Ascending aorta (tissue), 2 donors: Measurements from ENCODE around the gene WDR82. TPM values are rescaled to one million over a fixed set of nuclear protein-coding genes. Genes with fewer than 3 reads are reported as not detected.

ENCODE experiments used
- DNase-seq, 2 donors: peaks; one replicate each; pipeline ENCODE4 v3.0.0-alpha.2; 2019; ENCODE audit warnings: low spot score in 2 of 2
- H3K27ac ChIP-seq, 2 donors: fragments of 200-600 bp; sonication (generic); one replicate each; pipeline ENCODE4 v1.5.1; 2016 to 2017; ENCODE audit warnings: mild to moderate bottlenecking in 1 of 2
- H3K27me3 ChIP-seq: fragments of 200-600 bp; sonication (generic); one replicate; pipeline ENCODE4 v1.5.1; 2017
- H3K36me3 ChIP-seq, 2 donors: fragments of 200-600 bp; sonication (generic); one replicate each; pipeline ENCODE4 v1.5.1; 2016
- H3K4me1 ChIP-seq, 2 donors: fragments of 200-600 bp; sonication (generic); one replicate each; pipeline ENCODE4 v1.5.1; 2016 to 2017; ENCODE audit warnings: mild to moderate bottlenecking in 1 of 2
- H3K4me3 ChIP-seq, 2 donors: fragments of 200-600 bp; sonication (generic); one replicate each; pipeline ENCODE4 v1.5.1; 2016 to 2017; ENCODE audit warnings: mild to moderate bottlenecking in 1 of 2
- H3K9me3 ChIP-seq, 2 donors: fragments of 200-600 bp; sonication (generic); one replicate each; pipeline ENCODE4 v1.5.1; 2016
- intact Hi-C: fragments of 100-400 bp; cut with DNase I; formaldehyde crosslinking; loops from one replicate; pipeline ENCODE4 v1.15.1; 2023
- total RNA-seq: library from RNA; depleted of rRNA; stranded (reverse); fragments of >200 nt; gene quantifications from one replicate; pipeline ENCODE4 v1.1.0, GENCODE V29; 2016
- TF ChIP-seq, protein P1 (sequence below), 3 experiments: fragments of 200-600 bp in 2 of 3; fragments of 450-650 bp in 1 of 3; sonication (generic) in 2 of 3; IDR thresholded peaks; one replicate each; pipeline ENCODE4 v1.5.1; 2016 to 2019; ENCODE audit warnings: antibody characterized with exemption in 3 of 3, mild to moderate bottlenecking in 1 of 3, moderate library complexity in 1 of 3

The WDR82 gene
- total RNA-seq, 1 donor from 2014 or later, result 42.0 TPM

DNA sequence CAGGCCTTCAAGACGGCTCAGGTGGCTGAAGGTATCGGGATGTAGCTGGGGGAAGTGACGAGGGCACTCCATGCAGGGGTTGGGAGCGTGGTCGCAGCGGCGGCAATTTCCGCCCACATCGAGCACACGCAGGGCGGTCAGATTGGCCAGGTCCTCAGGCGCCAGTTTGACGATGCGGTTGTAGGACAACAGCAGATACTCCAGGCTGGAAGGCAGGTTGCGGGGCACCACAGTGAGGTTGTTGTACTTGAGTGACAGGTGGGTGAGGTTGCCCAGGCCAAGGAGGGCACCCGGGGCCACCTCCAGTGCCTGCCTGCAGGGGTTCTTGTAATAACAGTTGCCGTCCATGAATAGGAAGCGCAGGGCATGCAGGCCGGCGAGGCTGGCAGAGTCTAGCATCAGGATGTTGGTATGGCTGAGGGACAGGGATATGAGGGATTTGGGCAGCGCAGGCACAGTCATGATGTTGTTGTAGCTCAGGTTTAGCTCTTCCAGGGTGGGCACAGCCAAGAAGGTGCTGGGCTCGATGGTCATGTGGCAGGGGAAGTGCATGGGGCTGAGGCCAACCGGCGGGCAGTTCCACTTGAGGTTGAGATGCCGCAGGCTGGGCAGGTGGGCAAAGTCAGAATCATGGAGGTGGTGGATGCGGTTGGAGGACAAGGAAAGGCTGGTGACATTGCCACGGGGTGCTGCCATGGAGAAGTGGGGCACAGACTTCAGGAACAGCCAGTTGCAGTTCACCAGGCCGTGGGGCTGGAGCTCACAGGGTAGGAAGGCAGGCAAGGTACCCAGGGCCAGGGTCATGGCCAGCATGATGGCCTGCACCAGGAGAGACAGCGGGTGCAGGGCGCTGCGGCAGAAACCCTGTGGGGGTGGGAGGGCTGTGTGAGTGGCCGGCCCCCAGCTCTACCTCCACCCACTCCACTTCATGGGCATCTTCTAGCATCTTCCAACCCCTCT lies 54.7 kb downstream of the WDR82 start:
- intact Hi-C loops, result no loop called here

DNA sequence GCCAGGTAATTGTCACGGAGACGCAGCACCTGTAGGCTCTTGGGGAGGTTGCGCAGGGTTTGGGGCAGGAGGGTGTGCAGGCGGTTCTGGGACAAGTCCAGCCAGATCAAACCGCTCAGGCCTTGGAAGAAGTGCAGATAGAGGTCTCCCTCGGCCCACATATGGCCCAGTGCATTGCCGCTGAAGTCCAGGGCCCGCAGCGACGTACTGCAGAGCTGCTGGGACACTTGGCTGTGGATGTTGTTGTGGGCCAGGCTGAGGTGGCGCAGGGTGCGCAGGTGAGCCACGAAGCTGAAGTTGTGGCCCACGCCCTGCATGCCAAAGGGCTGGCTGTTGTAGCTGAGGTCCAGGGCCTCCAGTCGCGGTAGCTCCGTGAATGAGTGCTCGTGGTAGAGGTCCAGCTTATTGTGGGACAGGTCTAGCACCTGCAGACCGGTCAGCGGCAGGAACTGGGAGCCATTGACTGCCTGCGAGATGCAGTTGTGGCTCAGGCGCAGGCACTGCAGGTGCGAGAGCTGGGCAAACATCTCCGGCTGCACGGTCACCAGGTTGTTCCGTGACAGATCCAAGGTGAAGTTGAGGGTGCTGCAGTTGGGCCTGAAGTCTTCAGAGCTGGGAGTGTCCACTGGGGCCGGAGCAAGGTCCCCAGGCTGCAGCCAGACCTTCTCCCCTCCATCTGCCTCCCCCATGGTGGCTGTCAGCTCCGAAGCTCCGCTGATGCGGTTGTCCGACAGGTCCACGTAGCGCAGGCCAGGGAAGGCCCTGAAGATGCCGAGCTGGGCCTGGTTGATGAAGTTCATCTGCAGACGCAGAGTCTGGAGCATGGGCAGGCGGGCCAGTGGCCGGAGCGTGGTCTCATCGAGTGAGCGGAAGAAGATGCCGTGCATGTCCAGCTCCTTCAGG lies 55.9 kb downstream of the WDR82 start:
- H3K27ac ChIP-seq, result no peak overlapping the region
- no peaks in the 10 kb centered on the region for H3K27me3 ChIP-seq
- peaks cover 0 to 3% of the 10 kb centered on the region in 2 donors for H3K4me1 ChIP-seq
- intact Hi-C loops, result no loop called here
- no peak for DNase-seq
- peaks cover 0 to 2% of the 10 kb centered on the region in 2 donors for H3K36me3 ChIP-seq
- no peaks in the 10 kb centered on the region for H3K9me3 ChIP-seq
- TF ChIP-seq, protein P1, sequence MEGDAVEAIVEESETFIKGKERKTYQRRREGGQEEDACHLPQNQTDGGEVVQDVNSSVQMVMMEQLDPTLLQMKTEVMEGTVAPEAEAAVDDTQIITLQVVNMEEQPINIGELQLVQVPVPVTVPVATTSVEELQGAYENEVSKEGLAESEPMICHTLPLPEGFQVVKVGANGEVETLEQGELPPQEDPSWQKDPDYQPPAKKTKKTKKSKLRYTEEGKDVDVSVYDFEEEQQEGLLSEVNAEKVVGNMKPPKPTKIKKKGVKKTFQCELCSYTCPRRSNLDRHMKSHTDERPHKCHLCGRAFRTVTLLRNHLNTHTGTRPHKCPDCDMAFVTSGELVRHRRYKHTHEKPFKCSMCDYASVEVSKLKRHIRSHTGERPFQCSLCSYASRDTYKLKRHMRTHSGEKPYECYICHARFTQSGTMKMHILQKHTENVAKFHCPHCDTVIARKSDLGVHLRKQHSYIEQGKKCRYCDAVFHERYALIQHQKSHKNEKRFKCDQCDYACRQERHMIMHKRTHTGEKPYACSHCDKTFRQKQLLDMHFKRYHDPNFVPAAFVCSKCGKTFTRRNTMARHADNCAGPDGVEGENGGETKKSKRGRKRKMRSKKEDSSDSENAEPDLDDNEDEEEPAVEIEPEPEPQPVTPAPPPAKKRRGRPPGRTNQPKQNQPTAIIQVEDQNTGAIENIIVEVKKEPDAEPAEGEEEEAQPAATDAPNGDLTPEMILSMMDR (IDR thresholded peaks at IDR 0.05), result no peak
- H3K4me3 ChIP-seq, result no peak overlapping the region

More for the DNA sequence above, 54.7 kb downstream of the WDR82 start:
- TF ChIP-seq, protein P1 (IDR thresholded peaks at IDR 0.05), result no peak
- Histone ChIP-seq H3K36me3 (peaks cover 3 to 13% of the 10 kb centered on the region in 2 donors), H3K27ac (no peak overlapping the region), H3K4me1 (peaks cover 0 to 3% of the 10 kb centered on the region in 2 donors), H3K27me3 (no peaks in the 10 kb centered on the region), H3K9me3 (no peaks in the 10 kb centered on the region), H3K4me3 (no peak overlapping the region)
- DNase-seq, result no peak

DNA sequence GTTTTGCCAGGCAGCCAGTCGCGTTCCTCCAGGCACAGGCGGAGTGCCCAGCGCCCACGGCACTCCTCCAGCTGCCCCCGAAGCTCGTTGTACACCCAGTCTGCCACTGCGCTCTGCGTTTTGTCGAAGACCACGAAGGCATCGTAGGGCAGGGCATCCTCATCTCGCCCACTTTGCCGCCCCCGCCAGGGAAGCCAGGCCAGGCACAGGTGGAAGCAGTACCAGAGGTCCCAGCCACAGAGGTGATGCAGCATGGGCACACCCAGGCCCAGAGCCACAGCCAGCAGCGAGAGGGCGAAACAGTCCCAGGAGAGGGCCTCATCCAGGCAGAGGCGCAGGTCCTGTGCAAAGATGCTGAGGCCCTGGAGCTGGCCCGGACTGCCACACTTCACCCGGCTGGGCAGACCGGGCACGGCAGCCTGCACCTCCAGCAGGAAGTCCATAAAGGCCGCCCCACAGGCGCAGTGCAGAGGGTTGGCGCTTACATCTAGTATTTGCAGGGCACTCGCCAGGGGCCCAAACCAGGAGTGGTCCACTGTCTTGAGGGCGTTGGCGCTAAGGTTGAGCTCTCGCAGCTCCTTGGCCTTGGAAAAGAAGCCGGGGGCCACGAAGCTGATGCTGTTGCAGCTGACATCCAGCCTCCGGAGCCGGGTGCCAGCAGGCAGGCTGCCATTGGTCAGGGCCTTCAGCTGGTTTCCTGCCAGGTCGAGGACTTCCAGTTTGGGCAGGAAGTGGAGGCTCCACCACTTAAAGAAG lies 56.7 kb downstream of the WDR82 start:
- H3K4me1 ChIP-seq, result peaks cover 0 to 9% of the 10 kb centered on the region in 2 donors
- H3K27me3 ChIP-seq, result no peaks in the 10 kb centered on the region
- no peak overlapping the region for H3K27ac ChIP-seq
- intact Hi-C loops, result no loop called here
- no peaks in the 10 kb centered on the region for H3K36me3 ChIP-seq
- TF ChIP-seq, protein P1 (IDR thresholded peaks at IDR 0.05), result no peak
- no peak overlapping the region for H3K4me3 ChIP-seq
- no peak for DNase-seq
- no peaks in the 10 kb centered on the region for H3K9me3 ChIP-seq

GRCh38 chr3:52221141-52221562 lies 57.3 kb downstream of the WDR82 start:
- Histone ChIP-seq H3K27me3 (no peaks in the 10 kb centered on the region), H3K9me3 (no peaks in the 10 kb centered on the region), H3K4me3 (no peak overlapping the region), H3K27ac (no peak overlapping the region), H3K4me1 (peaks cover 0 to 15% of the 10 kb centered on the region in 2 donors), H3K36me3 (no peaks in the 10 kb centered on the region)
- no peak for DNase-seq
- intact Hi-C loops, result no loop called here
- TF ChIP-seq, protein P1 (IDR thresholded peaks at IDR 0.05), result no peak
